ENCODE measurements around the gene AGPAT3.

Gene AGPAT3

GRCh38 chr21:43954042-43954441, 89.0 kb downstream of the AGPAT3 start:
- DNase-seq (ENCODE audit: low spot score) = no peak

DNA sequence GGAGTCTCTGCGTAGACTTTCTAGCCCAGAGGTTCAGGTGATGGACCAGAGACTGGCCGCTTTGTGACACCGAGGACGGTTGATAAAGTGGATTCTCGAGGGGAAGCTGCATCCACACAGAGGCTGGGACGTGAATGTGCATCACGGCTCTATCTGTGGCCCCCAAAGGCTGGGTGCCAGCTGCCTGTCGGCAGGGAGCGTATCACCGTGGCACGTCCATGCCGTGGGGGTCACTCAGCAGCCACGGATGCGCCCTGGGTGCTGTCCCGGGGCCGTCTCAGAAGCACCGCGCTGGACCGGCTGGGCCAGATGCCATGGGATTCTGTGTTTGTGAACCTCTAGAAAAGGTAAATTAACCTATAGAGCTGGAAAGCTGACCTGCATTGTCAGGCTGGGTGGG, 89.9 kb downstream of the AGPAT3 start:
- no peak for DNase-seq (ENCODE audit: low spot score)

DNA sequence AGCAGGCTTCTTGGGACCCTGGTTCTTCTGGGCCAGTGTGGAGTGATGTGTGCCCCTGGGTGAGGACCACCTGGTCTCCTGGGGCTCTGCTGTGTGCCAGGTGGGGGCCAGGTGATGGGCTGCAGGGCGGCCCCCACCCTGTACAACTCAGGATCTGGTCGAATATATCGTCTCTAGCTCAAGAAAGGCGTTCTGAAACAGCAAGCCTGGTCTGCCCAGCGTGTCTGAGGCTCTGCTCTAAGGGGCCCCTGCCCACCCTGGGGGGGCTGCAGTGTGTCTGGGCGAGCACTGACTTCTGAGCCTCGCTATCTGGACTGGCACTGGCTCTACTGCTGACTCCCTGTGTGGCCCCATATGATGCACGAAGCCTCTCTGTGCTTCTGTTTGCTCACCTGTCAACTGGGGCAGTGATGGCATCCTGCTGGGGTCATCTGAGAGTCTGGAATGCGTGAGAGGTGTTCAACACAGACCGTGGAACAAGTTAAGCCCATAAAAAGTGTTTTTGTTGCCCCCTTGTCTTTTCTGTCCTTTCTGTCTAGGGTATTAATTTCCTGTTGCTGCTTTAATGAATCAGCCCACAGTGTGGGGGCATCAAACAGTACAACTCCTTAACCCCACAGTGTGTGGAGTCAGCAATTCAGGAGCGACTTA, 91.1 kb downstream of the AGPAT3 start:
- no peak for DNase-seq (ENCODE audit: low spot score)

DNA sequence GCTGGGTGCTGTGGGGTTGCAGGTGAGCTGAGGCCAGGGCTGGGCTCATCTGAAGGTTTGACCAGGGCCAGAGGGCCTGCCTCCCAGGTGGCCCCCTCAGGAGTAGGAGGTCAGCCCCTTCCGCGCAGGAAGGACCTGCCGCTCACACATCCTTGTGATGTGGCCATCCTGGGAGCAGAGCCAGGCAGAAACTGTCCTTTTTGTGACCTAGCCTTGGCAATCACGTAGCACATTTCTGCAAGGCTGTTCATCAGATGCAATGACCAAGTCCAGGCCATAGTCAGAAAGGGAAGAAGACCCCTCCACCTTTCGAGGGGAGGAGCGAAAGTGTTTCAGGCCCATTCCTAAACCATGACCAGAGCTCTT, 91.6 kb downstream of the AGPAT3 start:
- DNase-seq (ENCODE audit: low spot score) = no peak

DNA sequence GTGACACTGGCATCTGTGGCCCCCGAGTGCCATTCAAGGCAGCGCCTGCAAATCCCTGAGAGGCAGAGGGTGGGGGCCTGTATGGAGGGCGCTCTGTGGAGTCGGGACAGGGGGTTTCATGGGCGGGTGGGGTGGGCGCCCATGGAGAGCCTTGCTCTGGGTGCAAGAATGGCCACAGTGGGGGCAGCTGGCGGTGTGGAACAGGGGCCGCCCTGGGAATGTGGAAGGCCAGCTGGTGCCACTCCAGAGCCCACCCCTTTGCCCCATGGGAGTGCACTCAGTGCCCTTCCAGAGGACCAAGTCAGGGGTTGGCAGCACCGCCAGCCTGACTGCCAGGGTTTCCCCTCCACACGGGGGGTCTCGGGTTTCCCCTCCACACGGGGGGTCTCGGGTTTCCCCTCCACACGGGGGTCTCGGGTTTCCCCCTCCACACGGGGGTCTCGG, 92.1 kb downstream of the AGPAT3 start:
- DNase-seq (ENCODE audit: low spot score) = no peak

DNA sequence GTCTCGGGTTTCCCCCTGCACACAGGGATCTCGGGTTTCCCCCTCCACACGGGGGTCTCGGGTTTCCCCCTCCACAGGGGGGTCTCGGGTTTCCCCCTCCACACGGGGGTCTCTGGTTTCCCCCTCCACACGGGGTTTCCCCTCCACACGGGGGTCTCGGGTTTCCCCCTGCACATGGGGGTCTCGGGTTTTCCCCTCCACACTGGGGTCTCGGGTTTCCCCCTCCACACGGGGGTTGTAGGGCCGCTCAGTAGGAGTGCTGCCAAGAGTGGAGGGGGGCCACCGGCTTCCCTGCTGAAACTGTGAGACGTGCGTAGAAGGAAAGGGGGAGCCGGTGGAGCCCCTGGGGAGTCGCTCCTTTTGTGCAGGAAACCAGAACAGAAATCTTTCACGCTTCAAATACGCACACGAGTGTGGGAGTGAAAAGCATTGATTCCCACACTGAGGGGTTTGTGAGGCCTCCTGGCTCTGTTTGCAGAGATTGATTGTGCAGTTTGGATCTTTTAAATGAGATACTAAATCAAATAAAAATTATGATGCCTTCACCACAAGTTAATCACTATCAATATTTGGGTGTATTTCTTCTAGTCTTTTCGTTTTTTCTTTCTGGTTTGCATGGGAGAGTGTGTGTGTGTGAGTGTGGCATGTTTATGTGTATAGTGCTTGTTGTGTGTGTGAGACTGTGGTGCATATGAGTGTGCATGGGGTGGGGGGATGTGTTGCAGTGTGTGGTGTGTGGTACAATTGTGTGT, 92.8 kb downstream of the AGPAT3 start:
- DNase-seq (ENCODE audit: low spot score) = no peak

GRCh38 chr21:43958364-43959158, 93.5 kb downstream of the AGPAT3 start:
- no peak for DNase-seq (ENCODE audit: low spot score)

DNA sequence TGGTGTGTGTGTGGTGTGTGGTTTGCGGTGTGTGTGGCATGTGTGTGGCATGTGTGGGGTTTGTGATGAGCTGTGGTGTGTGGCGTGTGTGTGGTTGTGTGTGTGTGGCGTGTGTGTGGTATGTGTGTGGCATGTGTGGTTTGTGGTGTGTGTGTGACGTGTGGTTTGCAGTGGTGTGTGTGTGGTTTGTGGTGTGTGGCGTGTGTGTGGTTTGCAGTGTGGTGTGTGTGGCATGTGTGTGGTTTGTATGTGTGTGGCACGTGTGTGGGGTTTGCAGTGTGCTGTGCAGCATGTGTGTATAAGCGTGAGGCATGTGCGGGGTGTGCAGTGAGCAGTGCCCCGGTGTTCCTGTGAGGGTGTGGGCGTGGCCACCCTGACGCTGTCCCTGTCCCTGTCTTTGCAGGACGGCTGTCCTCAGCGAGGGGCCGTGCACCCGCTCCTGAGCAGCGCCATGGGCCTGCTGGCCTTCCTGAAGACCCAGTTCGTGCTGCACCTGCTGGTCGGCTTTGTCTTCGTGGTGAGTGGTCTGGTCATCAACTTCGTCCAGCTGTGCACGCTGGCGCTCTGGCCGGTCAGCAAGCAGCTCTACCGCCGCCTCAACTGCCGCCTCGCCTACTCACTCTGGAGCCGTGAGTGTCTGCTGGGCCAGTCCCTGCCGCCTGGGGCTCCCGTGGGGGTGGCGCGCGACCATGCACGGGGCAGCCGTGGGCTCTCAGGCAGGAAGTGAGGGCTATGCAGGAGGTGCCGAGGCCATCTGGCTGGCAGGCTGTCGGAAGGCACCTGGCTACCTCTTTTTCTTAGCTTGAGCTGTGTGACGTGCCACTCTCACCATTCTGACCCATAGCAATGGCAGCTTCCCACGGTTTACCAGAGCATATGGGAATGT, 94.5 kb downstream of the AGPAT3 start:
- DNase-seq (ENCODE audit: low spot score) = no peak

GRCh38 chr21:43961382-43961909, 96.4 kb downstream of the AGPAT3 start:
- DNase-seq (ENCODE audit: low spot score) = no peak

GRCh38 chr21:43965911-43966585, 101.0 kb downstream of the AGPAT3 start:
- DNase-seq (ENCODE audit: low spot score) = peak; percentile 69

DNA sequence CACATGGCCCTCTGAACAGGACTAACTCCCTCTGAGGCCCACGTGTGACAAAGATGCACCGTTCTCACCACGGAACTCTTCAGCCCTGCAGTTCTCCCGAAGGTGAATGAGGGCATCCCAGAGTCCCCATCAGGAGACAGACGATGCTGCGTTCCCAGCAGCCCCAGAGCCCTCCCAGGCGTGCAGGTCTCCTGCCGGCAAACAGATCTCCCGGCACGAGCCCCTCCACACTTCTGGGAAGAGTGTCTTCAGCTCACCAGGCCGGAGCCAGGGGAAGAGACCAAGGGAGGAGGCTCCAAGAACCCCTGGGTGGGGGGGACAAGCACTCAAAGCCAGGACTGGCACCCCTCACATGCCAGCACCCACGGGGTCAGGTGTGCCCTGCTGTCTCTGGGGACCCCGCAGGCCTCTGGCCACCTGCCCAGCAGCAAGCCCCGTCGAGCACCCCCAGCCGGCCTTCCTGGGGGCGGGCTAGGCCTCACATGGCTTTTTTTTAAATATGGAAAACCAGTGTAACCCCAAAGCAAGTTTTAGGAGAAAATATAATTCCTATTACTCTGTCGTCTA, 102.0 kb downstream of the AGPAT3 start:
- DNase-seq (ENCODE audit: low spot score) = no peak

DNA sequence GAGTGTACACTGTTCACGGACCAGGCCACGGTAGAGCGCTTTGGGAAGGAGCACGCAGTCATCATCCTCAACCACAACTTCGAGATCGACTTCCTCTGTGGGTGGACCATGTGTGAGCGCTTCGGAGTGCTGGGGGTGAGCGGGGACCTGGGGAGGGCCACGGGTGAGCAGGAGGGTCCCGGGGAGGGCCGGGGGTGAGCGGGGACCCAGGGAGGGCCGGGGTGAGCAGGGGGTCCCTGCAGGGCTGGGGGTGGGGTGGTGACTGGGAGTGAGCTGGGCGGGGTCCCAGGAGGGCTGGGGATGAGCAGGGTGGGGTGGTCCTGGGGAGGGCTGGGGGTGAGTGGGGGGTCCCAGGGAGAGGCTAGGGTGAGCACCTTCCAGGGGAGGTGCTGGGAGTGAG, 103.0 kb downstream of the AGPAT3 start:
- DNase-seq (ENCODE audit: low spot score) = no peak

DNA sequence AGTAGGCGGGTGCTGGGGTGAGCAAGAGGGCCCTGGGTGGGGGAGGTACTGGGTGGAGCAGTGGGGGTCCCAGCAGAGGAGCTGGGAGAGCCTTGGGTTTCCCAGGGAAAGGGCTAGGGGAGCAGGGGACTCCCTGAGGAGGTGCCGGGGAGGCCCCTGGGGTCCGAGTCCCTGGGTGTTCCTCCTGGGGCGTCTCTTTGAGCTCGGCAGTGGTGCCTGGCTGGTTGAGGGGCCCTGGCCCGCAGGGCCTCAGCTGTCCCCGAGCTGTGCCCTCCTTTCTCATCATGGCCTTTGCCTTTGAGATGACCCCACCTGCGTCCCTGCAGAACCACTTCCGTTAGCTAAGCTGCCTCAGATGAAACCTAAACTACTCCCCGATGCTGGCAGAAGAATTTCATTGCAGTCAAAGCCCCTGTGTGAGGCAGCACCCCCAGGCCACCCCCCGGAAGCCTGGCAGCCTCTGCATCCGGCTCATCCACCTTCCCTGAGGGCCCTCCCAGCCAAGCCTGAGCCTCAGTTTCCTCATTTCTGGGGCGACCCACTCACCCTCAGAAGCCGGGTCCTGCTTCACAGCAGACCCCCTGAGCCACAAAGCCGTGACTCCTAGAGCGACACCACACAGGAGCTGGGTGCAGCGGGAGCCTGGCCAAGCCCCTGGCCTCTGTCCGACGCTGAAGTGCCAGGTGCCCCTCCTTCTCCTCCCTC, 103.5 kb downstream of the AGPAT3 start:
- no peak for DNase-seq (ENCODE audit: low spot score)

DNA sequence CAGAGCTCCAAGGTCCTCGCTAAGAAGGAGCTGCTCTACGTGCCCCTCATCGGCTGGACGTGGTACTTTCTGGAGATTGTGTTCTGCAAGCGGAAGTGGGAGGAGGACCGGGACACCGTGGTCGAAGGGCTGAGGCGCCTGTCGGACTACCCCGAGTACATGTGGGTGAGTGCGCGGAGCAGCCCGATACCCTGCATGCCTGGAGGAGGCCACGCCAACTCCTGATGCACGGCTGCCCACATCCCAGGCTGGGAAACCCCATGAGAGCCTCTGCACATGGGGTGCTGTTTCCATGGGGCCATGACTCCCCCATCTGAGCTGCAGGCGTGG, 104.1 kb downstream of the AGPAT3 start:
- no peak for DNase-seq (ENCODE audit: low spot score)

DNA sequence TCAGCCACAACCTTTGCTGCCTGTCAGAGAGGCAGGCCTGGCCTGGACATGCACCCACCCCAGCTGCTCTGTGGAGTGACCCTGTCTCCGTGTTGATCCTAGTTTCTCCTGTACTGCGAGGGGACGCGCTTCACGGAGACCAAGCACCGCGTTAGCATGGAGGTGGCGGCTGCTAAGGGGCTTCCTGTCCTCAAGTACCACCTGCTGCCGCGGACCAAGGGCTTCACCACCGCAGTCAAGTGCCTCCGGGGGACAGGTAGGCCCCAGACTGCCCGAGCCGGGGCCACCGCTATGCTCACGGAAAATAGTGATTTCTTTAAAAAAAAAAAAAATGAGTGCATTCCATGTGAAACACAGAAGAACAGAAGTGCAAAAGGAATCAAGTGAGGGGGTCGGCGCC, 105.5 kb downstream of the AGPAT3 start:
- DNase-seq (ENCODE audit: low spot score) = no peak

DNA sequence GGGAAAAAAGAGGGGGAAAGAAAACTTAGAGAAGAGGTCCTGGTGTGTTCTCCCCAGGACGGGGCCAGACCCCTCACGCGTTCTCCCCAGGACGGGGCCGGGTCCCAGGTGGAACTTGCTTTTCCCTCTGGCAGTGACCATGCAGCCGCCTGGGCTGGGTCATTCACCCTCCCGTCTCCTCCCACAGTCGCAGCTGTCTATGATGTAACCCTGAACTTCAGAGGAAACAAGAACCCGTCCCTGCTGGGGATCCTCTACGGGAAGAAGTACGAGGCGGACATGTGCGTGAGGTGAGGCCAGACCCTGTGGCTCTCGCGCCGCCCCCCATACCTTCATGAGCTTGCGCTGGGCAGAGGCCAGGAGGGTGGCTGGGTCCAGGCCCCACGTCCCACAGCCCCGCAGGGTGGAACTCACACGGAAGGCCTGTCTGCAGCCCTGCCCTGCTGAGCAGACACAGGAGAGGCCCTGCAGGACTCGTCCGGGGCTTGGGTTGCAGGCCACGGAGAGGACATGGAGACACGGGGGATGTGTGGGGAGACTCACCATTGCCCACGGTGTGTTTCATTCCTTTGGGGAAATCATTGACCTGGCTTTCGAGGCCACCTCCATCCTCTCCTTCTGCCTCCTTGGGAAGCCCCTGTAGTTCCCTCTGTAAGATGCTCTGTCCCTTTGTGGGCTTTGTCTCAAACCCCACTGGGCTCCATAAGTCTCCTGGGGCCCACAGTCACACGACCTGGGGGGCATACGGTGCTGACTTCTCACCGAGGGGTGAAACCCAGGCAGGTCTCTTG, 106.4 kb downstream of the AGPAT3 start:
- no peak for DNase-seq (ENCODE audit: low spot score)

DNA sequence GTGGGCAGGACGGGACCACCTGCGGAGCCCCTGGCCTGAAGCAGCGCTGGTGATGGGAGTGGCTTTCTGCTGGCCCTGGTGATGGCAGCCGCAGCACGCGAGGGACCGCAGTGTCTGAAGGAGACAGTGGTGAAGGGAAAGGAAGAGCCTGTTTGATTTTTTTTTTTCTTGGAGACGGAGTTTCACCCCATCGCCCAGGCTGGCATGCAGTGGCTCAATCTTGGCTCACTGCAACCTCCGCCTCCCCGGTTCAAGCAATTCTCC, 106.9 kb downstream of the AGPAT3 start:
- no peak for DNase-seq (ENCODE audit: low spot score)

- DNase-seq (ENCODE audit: low spot score) = no peak
Measured at GRCh38 chr21:43972850-43973633, 108.0 kb downstream of the AGPAT3 start.

- no peak for DNase-seq (ENCODE audit: low spot score)
Measured at GRCh38 chr21:43973634-43973955, 108.6 kb downstream of the AGPAT3 start.
